GM20000 (cell line): ENCODE results near the gene CSMD2.

Source experiments
- DNase-seq: peaks from one replicate; pipeline ENCODE4 v3.0.0; 2012; ENCODE audit warnings: low spot score
- TF ChIP-seq, protein P1 (sequence below): IDR thresholded peaks from 2 replicates; pipeline ENCODE4 v1.5.1; 2012; ENCODE audit warnings: mild to moderate bottlenecking, control low read depth; ENCODE audit errors: extremely low read depth, missing control alignments

Gene CSMD2

GRCh38 chr1:33473900-33474299 lies 691.1 kb downstream of the CSMD2 start:
- DNase-seq = no peak
- TF ChIP-seq, protein P1, sequence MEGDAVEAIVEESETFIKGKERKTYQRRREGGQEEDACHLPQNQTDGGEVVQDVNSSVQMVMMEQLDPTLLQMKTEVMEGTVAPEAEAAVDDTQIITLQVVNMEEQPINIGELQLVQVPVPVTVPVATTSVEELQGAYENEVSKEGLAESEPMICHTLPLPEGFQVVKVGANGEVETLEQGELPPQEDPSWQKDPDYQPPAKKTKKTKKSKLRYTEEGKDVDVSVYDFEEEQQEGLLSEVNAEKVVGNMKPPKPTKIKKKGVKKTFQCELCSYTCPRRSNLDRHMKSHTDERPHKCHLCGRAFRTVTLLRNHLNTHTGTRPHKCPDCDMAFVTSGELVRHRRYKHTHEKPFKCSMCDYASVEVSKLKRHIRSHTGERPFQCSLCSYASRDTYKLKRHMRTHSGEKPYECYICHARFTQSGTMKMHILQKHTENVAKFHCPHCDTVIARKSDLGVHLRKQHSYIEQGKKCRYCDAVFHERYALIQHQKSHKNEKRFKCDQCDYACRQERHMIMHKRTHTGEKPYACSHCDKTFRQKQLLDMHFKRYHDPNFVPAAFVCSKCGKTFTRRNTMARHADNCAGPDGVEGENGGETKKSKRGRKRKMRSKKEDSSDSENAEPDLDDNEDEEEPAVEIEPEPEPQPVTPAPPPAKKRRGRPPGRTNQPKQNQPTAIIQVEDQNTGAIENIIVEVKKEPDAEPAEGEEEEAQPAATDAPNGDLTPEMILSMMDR = no peak

DNA sequence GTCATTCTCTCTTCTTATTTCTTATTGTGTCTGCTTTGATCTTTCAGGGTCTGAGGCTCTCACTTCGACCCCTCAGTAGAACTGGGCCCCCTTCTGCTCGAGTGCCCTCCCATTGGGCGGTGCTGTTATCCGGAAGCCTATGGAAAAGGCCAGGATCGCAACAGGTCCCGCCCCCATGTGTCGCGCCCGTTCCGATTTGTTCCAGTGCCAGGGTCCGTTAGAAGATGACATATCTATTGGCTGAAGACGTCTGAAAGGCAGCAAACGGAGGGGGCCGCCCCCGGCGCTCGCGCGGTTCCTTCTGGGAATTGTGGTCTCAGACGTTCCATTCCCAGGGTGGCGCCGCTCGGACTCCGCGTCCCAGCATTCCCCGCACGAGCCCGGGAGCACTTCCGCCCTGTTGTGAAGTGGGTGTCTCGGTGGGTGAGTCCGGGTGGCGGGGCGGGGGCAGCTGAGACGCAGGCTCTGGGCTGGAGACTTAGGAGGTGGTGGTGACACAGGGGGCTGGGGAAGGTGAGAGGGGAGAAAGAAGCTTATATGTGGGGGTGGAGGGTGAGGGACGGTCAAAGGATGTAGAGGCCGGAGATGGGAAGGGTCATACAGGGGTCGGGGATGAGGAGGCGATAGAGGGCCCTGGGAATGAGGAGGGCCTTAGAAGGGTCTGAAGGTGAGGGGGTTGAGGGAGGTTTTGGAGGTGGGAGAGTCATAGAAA lies 692.6 kb downstream of the CSMD2 start, which contains the start of gene ZSCAN20:
Gene ZSCAN20 (plus strand): TSS at position 377 of the 712 bp plus-strand sequence. CDS start 6,644 bp downstream, outside the sequence.
- TF ChIP-seq, protein P1 = no peak
- DNase-seq = peak; percentile 87

GRCh38 chr1:33471416-33471815 lies 693.6 kb downstream of the CSMD2 start:
- TF ChIP-seq, protein P1 = no peak

DNA sequence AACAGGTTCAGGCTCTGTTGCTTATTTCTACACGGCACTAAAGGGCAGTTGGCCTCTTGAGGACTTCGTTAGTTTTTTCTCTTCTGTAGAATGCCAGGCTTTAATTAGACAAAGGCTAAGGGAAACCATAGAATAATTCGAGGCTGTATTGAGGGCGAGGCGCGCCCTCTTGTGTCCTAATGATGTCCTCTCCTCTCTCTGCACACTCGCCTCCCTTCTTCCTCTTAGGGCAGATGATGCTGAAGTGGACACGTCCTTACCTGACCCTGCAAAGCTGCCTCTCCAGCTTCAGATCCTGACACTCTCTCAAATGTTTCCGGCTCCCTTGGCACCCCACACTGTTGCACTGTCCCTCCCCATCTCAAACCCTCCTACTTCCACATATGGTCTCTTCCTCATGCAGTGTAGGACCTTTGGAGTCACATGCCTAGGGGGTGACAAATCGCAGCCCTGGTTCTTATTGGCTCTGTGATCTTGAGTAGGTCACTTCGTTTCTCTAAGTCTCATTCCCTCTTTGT lies 694.5 kb downstream of the CSMD2 start:
- TF ChIP-seq, protein P1 = peak; percentile 71
- peak; percentile 72 for DNase-seq

More at GRCh38 chr1:33471416-33471815, 693.6 kb downstream of the CSMD2 start:
- no peak for DNase-seq

DNA sequence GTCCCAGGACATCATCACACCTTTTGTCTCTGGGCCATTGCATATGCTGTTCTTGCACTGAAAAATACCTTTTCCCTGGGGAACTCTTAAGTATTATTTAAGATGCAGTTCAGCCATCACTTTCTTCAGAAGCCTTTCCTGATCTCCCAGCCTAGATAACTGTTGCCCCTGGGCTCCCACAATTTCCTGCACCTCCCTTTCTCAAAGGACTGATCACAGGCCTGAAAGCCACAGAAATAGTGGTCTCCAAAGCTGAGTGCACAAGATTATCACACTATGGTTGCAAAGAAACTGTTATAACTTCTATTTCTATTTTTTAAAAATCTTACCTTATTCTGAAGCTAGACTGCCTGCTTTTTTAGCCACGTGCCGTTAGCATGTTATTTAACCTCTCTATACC lies 695.3 kb downstream of the CSMD2 start:
- DNase-seq = no peak
- TF ChIP-seq, protein P1 = no peak

- TF ChIP-seq, protein P1 = no peak
Measured at GRCh38 chr1:33468967-33469366, 696.1 kb downstream of the CSMD2 start.

GRCh38 chr1:33468531-33468930 lies 696.5 kb downstream of the CSMD2 start:
- no peak for DNase-seq
- TF ChIP-seq, protein P1 = no peak

More at GRCh38 chr1:33468967-33469366, 696.1 kb downstream of the CSMD2 start:
- no peak for DNase-seq
